ENCODE results near the gene CERT1.

CERT1 gene

GRCh38 chr5:75381456-75381855 is 130.0 kb downstream of the CERT1 start:
- no peak for DNase-seq

- no peak for DNase-seq
These were observed 131.3 kb downstream of the CERT1 start for GRCh38 chr5:75380099-75380498.

- DNase-seq: no peak
These were observed 136.0 kb downstream of the CERT1 start for GRCh38 chr5:75375414-75375813.

GRCh38 chr5:75374394-75374814 is 137.0 kb downstream of the CERT1 start:
- DNase-seq: no peak

GRCh38 chr5:75373862-75374261 is 137.6 kb downstream of the CERT1 start:
- DNase-seq: no peak

- no peak for DNase-seq
These were observed 143.0 kb downstream of the CERT1 start for GRCh38 chr5:75368391-75368790.

GRCh38 chr5:75367401-75367800 is 144.0 kb downstream of the CERT1 start:
- DNase-seq: no peak

GRCh38 chr5:75366787-75367186 is 144.6 kb downstream of the CERT1 start:
- DNase-seq: no peak

- DNase-seq: no peak
These were observed 145.7 kb downstream of the CERT1 start for GRCh38 chr5:75365740-75366139.

- DNase-seq: no peak
These were observed 146.7 kb downstream of the CERT1 start for GRCh38 chr5:75364571-75365280.

- DNase-seq: no peak
These were observed 147.5 kb downstream of the CERT1 start for GRCh38 chr5:75363726-75364495.

- no peak for DNase-seq
These were observed 148.3 kb downstream of the CERT1 start for GRCh38 chr5:75363111-75363510.

- DNase-seq: no peak
These were observed 148.9 kb downstream of the CERT1 start for GRCh38 chr5:75362474-75362975.

- DNase-seq: no peak
These were observed 150.1 kb downstream of the CERT1 start for GRCh38 chr5:75361310-75361709.

GRCh38 chr5:75358117-75358516 is 153.3 kb downstream of the CERT1 start:
- no peak for DNase-seq

GRCh38 chr5:75356719-75357118 is 154.7 kb downstream of the CERT1 start:
- no peak for DNase-seq

- DNase-seq: no peak
These were observed 156.2 kb downstream of the CERT1 start for GRCh38 chr5:75355236-75355635.

GRCh38 chr5:75351139-75351926 is 160.1 kb downstream of the CERT1 start:
- no peak for DNase-seq

- DNase-seq: no peak
These were observed 161.8 kb downstream of the CERT1 start for GRCh38 chr5:75349663-75350062.

- no peak for DNase-seq
These were observed 163.2 kb downstream of the CERT1 start for GRCh38 chr5:75348241-75348640.

- no peak for DNase-seq
These were observed 168.6 kb downstream of the CERT1 start for GRCh38 chr5:75342836-75343235.

GRCh38 chr5:75341934-75342333 is 169.5 kb downstream of the CERT1 start:
- no peak for DNase-seq

- no peak for DNase-seq
These were observed 170.5 kb downstream of the CERT1 start for GRCh38 chr5:75340714-75341478.
